HUES6 (cell line): ENCODE data around the gene EDN2.

Experiments used
- H3K27ac ChIP-seq: 2 replicates; pipeline ENCODE4 v1.7.0; 2013; ENCODE audit warnings: low read depth, mild to moderate bottlenecking, low read length, inconsistent platforms
- H3K27me3 ChIP-seq: 2 replicates; pipeline ENCODE4 v1.6.1; 2013; ENCODE audit warnings: low read length; ENCODE audit not compliant: control insufficient read depth, insufficient read depth
- H3K36me3 ChIP-seq: 2 replicates; pipeline ENCODE4 v1.6.1; 2013; ENCODE audit warnings: low read length; ENCODE audit not compliant: control insufficient read depth, insufficient read depth
- H3K4me1 ChIP-seq: 2 replicates; pipeline ENCODE4 v1.6.1; 2013; ENCODE audit warnings: low read length; ENCODE audit not compliant: control insufficient read depth, insufficient read depth
- H3K4me3 ChIP-seq: 2 replicates; pipeline ENCODE4 v1.5.1; 2013; ENCODE audit warnings: low read depth, low read length
- H3K9ac ChIP-seq: one replicate; pipeline ENCODE4 v1.6.1; 2013; ENCODE audit warnings: mild to moderate bottlenecking, low read length
- H3K9me3 ChIP-seq: 2 replicates; pipeline ENCODE4 v1.6.1; 2013; ENCODE audit warnings: low read depth, low read length; ENCODE audit not compliant: control insufficient read depth, insufficient read depth

EDN2 gene

GRCh38 chr1:41507836-41508235 lies 23.4 kb upstream of the EDN2 start:
- no peak overlapping the region for H3K27ac ChIP-seq
- H3K36me3 ChIP-seq = no peaks in the 10 kb centered on the region
- H3K9ac ChIP-seq = no peak overlapping the region
- H3K27me3 ChIP-seq = no peaks in the 10 kb centered on the region
- no peak overlapping the region for H3K4me3 ChIP-seq
- H3K9me3 ChIP-seq = no peaks in the 10 kb centered on the region
- peaks cover 10% of the 10 kb centered on the region; the same call in 1 of the 2 replicates for H3K4me1 ChIP-seq

GRCh38 chr1:41507110-41507720 lies 22.7 kb upstream of the EDN2 start:
- Histone ChIP-seq H3K4me1 (peaks cover 10% of the 10 kb centered on the region; the same call in 1 of the 2 replicates), H3K9me3 (no peaks in the 10 kb centered on the region), H3K27ac (no peak overlapping the region), H3K4me3 (no peak overlapping the region), H3K36me3 (no peaks in the 10 kb centered on the region), H3K27me3 (no peaks in the 10 kb centered on the region), H3K9ac (no peak overlapping the region)

DNA sequence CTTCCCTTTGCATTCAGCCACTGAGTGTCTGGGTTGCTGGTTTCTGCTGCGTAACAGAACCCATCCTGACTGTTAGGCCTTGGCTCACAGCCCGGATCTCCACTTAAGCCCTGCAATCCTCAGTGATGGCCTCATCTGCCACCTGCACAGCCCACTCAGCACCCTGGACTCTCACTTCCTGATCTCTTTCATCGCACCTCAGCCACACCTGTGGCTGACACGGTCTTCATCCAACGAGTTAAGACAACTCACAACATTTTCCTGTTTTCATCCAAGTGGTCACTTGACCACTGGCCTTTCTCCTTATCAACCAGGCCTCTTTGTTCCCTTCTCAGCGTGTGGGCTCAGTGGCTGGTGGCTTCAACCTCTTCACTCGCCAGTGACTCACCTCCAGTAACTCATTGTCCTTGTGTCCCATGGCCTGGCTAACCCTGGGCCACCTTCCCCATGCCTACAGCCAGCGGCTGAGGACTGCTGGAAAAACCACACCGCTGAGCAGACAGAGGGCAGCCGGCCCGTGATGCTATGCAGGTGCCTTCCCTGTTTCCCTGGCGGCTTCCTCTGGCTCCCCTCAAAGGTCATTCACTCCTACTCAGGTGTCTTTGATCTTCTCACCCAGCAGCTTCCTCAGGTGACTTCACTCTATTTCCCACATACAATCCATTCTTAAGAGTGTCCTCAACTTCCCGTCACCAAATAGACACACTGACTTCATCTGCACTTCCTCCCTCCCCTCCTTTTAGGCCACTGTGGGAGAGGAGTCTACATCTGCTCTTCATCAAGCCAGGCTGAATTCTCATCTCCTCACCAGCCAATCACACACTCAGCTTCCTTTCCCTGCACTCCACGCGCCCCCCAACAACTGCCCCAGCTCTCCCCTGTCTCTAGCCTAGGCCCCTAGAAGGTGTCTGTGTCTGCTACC lies 19.9 kb upstream of the EDN2 start:
- Histone ChIP-seq H3K4me3 (no peak overlapping the region), H3K36me3 (no peaks in the 10 kb centered on the region), H3K9me3 (no peaks in the 10 kb centered on the region), H3K9ac (no peak overlapping the region), H3K4me1 (peaks cover 10% of the 10 kb centered on the region; the same call in 1 of the 2 replicates), H3K27ac (no peak overlapping the region), H3K27me3 (no peaks in the 10 kb centered on the region)

DNA sequence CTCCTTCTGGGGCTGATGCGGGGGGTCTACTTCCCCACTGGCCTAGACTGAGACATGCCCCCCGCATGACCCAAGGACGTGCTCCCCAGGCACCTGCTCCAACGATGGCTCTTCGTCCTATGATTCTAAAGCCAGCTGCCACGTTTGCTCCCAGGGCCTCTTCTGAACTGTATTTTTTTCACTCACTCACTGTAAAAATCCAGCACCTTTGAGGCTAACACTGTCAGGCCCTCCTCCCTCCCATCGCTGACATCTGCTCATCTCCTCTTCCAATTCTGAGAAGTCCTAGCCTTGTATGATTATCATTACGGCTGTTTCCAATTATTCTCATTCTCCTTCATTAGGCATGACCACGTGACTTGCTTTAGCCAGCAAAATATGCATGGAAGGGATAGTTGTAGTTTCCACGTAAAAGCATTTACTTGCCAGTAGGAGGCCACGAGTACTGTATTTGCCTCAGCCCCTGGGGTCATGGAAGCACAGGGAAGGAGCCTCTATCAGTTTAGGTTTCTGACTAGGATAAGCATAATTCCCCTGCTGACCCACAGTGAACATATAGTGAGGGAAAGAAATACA lies 19.1 kb upstream of the EDN2 start:
- Histone ChIP-seq H3K36me3 (no peaks in the 10 kb centered on the region), H3K9ac (no peak overlapping the region), H3K9me3 (no peaks in the 10 kb centered on the region), H3K4me3 (no peak overlapping the region), H3K4me1 (peaks cover 10% of the 10 kb centered on the region; the same call in 1 of the 2 replicates), H3K27me3 (no peaks in the 10 kb centered on the region), H3K27ac (no peak overlapping the region)

- no peak overlapping the region for H3K27ac ChIP-seq
- no peaks in the 10 kb centered on the region for H3K27me3 ChIP-seq
- no peak overlapping the region for H3K4me3 ChIP-seq
- H3K4me1 ChIP-seq = peaks cover 13% of the 10 kb centered on the region; the same call in 1 of the 2 replicates
- no peak overlapping the region for H3K9ac ChIP-seq
- no peaks in the 10 kb centered on the region for H3K36me3 ChIP-seq
- H3K9me3 ChIP-seq = no peaks in the 10 kb centered on the region
Observed at GRCh38 chr1:41502912-41503311, 18.4 kb upstream of the EDN2 start.

DNA sequence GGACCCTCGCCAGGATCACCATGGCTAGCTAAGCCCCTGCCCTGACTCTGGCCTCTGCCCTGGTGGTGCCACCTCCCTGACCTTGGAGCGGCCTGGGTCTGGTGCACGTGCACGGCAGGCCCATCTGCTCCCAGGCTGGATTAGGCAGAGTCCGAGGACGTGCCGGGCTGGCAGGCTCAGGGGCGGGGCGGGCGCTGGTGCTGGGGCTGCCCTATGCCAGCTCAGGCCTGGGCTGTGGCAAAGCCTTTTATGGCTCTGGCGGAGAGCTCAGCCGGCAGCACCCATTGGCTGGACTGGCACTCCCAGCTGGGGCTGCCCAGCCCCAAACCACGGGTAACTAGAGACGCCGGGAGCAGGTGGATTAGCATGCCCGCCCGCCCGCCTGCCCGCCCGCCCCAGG lies 17.1 kb upstream of the EDN2 start:
- Histone ChIP-seq H3K4me1 (peaks cover 17% of the 10 kb centered on the region), H3K9ac (no peak overlapping the region), H3K36me3 (no peaks in the 10 kb centered on the region), H3K27me3 (peaks cover 7% of the 10 kb centered on the region), H3K4me3 (no peak overlapping the region), H3K9me3 (no peaks in the 10 kb centered on the region), H3K27ac (no peak overlapping the region)

GRCh38 chr1:41500781-41501518 lies 16.5 kb upstream of the EDN2 start:
- H3K4me1 ChIP-seq = peaks cover 20% of the 10 kb centered on the region
- H3K4me3 ChIP-seq = no peak overlapping the region
- no peaks in the 10 kb centered on the region for H3K36me3 ChIP-seq
- H3K27ac ChIP-seq = no peak overlapping the region
- H3K9ac ChIP-seq = no peak overlapping the region
- H3K27me3 ChIP-seq = peaks cover 8% of the 10 kb centered on the region
- H3K9me3 ChIP-seq = no peaks in the 10 kb centered on the region

- Histone ChIP-seq H3K9ac (no peak overlapping the region), H3K9me3 (no peaks in the 10 kb centered on the region), H3K36me3 (no peaks in the 10 kb centered on the region), H3K27ac (no peak overlapping the region), H3K27me3 (peaks cover 8% of the 10 kb centered on the region), H3K4me1 (peaks cover 26% of the 10 kb centered on the region), H3K4me3 (no peak overlapping the region)
Observed at GRCh38 chr1:41500378-41500777, 15.9 kb upstream of the EDN2 start.

DNA sequence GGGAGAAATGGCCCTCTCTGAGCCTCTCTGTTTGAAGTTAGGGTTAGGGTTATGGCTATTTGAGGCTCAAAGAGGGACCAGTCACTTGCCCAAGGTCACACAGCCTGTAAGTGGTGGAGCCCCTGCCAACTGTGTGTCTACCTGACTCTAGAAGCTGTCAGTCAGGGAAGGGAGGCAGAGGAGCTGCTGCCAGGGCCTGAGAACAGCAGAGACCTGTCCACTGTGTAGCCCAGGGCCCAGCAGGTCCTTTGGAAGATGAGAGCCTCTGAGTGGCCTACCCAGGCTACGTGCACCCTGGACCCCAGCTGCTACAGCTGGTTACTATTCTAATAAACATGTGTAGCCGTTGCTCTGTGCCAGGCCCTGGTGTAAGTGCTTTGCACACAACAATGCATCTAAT lies 15.1 kb upstream of the EDN2 start:
- H3K27ac ChIP-seq = no peak overlapping the region
- H3K9ac ChIP-seq = no peak overlapping the region
- peaks cover 8% of the 10 kb centered on the region for H3K27me3 ChIP-seq
- H3K9me3 ChIP-seq = no peaks in the 10 kb centered on the region
- H3K4me1 ChIP-seq = peaks cover 34% of the 10 kb centered on the region
- no peaks in the 10 kb centered on the region for H3K36me3 ChIP-seq
- H3K4me3 ChIP-seq = no peak overlapping the region

DNA sequence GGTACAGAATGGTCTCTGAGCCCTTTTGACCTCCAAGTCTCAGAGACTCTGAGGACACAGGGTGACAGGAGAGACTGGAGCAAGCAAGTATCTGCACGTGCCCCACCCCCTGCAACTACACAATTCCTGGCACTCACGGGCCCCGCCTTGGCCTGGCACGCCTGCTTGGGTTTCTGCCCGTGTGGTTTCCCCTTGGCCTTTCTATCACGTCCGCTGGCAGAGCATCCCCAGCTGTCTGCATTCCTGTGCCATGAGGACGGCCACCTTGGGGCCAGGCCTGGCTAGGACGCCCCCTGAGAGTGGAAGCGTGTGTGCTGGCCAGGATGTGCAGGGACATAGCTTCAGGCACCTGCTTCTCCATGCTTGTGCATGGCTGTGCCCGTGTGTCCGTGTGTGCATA lies 14.3 kb upstream of the EDN2 start:
- H3K9me3 ChIP-seq = no peaks in the 10 kb centered on the region
- no peak overlapping the region for H3K9ac ChIP-seq
- H3K27ac ChIP-seq = no peak overlapping the region
- H3K4me1 ChIP-seq = peaks cover 33% of the 10 kb centered on the region
- H3K27me3 ChIP-seq = peaks cover 8% of the 10 kb centered on the region
- no peak overlapping the region for H3K4me3 ChIP-seq
- H3K36me3 ChIP-seq = no peaks in the 10 kb centered on the region
